Inflammatory macrophage treated with lipopolysaccharide for 4 hours (primary cell): ENCODE results near the gene MAP10.
"Not testable (repeated sequence)": the region's sequence is repeated elsewhere in the genome, so short reads cannot be mapped to it uniquely, and the experiment has no call there.

Experiments used
- DNase-seq: peaks from one replicate; pipeline ENCODE4 v3.0.0-alpha.2; 2020

MAP10 gene

GRCh38 chr1:232805269-232806185 lies at the start of gene MAP10:
Gene MAP10, plus strand, starts transcription at chr1:232805416. Its CDS starts 34 bp downstream, at chr1:232805450.
- DNase-seq, result peak; percentile 81

- no peak for DNase-seq
Measured at GRCh38 chr1:232764458-232765251, 40.6 kb upstream of the MAP10 start.

GRCh38 chr1:232765542-232765941 lies 39.7 kb upstream of the MAP10 start:
- peak; percentile 61 for DNase-seq

- no peak for DNase-seq
Measured at GRCh38 chr1:232766241-232766890, 38.9 kb upstream of the MAP10 start.

- DNase-seq, result no peak
Measured at GRCh38 chr1:232766904-232767303, 38.3 kb upstream of the MAP10 start.

- peak; percentile 92 for DNase-seq
Measured at GRCh38 chr1:232767305-232768074, 37.7 kb upstream of the MAP10 start.

- no peak for DNase-seq
Measured at GRCh38 chr1:232768793-232769192, 36.4 kb upstream of the MAP10 start.

- no peak for DNase-seq
Measured at GRCh38 chr1:232769733-232770132, 35.5 kb upstream of the MAP10 start.

GRCh38 chr1:232773752-232774151 lies 31.5 kb upstream of the MAP10 start:
- no peak for DNase-seq

- no peak for DNase-seq
Measured at GRCh38 chr1:232776526-232777106, 28.6 kb upstream of the MAP10 start.

- DNase-seq, result no peak
Measured at GRCh38 chr1:232780354-232780753, 24.9 kb upstream of the MAP10 start.

GRCh38 chr1:232784794-232785193 lies 20.4 kb upstream of the MAP10 start:
- DNase-seq, result no peak

- DNase-seq, result not testable (repeated sequence)
Measured at GRCh38 chr1:232785630-232786029, 19.6 kb upstream of the MAP10 start.

- DNase-seq, result no peak
Measured at GRCh38 chr1:232786845-232787455, 18.3 kb upstream of the MAP10 start.

GRCh38 chr1:232788235-232788872 lies 16.9 kb upstream of the MAP10 start:
- no peak for DNase-seq

- DNase-seq, result no peak
Measured at GRCh38 chr1:232789651-232790050, 15.6 kb upstream of the MAP10 start.

GRCh38 chr1:232792949-232793348 lies 12.3 kb upstream of the MAP10 start:
- DNase-seq, result no peak

- peak; percentile 21 for DNase-seq
Measured at GRCh38 chr1:232793944-232794343, 11.3 kb upstream of the MAP10 start.

GRCh38 chr1:232795497-232796053 lies 9.6 kb upstream of the MAP10 start:
- no peak for DNase-seq

- DNase-seq, result no peak
Measured at GRCh38 chr1:232797856-232798510, 7.2 kb upstream of the MAP10 start.
